Keratinocyte (primary cell): ENCODE results near the gene OLIG3. TPM values are rescaled to one million over a fixed set of nuclear protein-coding genes. Genes with fewer than 3 reads are reported as not detected.

Experiments
- DNase-seq: peaks from one replicate; pipeline ENCODE4 v3.0.0-alpha.2; 2011; ENCODE audit warnings: low read depth, missing footprints, low spot score
- FAIRE-seq: peaks from 2 replicates; lab custom pipeline; 2011; peaks lifted over from hg19 to GRCh38; lab: Jason Lieb, UNC
- H2AFZ ChIP-seq: 2 replicates; pipeline ENCODE4 v1.6.0; 2012; ENCODE audit warnings: low read length, control low read depth, inconsistent platforms; ENCODE audit not compliant: control insufficient read depth
- H3K27ac ChIP-seq: 2 replicates; pipeline ENCODE4 v1.5.1; 2011; ENCODE audit warnings: low read length; ENCODE audit not compliant: control insufficient read depth, insufficient read depth
- H3K27me3 ChIP-seq: 3 replicates; pipeline ENCODE4 v1.6.0; 2011; ENCODE audit warnings: low read length; ENCODE audit not compliant: control insufficient read depth, insufficient read depth; ENCODE audit errors: extremely low read depth
- H3K36me3 ChIP-seq, 2 experiments: 2 replicates in 1 of 2; 3 replicates in 1 of 2; pipeline ENCODE4 v1.5.1; 2011; ENCODE audit warnings: low read length in 2 of 2, mild to moderate bottlenecking in 1 of 2; ENCODE audit not compliant: control insufficient read depth in 2 of 2, insufficient read depth in 2 of 2; ENCODE audit errors: extremely low read depth in 1 of 2
- H3K4me1 ChIP-seq: 3 replicates; pipeline ENCODE4 v1.5.1; 2011; ENCODE audit warnings: low read length; ENCODE audit not compliant: control insufficient read depth, insufficient read depth; ENCODE audit errors: extremely low read depth
- H3K4me2 ChIP-seq: 3 replicates; pipeline ENCODE4 v1.6.0; 2011; ENCODE audit warnings: low read depth, low read length; ENCODE audit not compliant: control insufficient read depth, insufficient read depth; ENCODE audit errors: extremely low read depth
- H3K4me3 ChIP-seq, 3 experiments: fragments of 200-600 bp in 1 of 3; sonication (generic) in 1 of 3; 2 replicates in 2 of 3; 3 replicates in 1 of 3; pipeline ENCODE4 v1.5.1; 2011 to 2016; ENCODE audit warnings: low read length in 3 of 3, mild to moderate bottlenecking in 3 of 3, control low read depth in 2 of 3, inconsistent platforms in 1 of 3, low read depth in 1 of 3, mixed read lengths in 1 of 3, mixed run types in 1 of 3, moderate library complexity in 1 of 3; ENCODE audit not compliant: control insufficient read depth in 2 of 3, insufficient read depth in 2 of 3; ENCODE audit errors: extremely low read depth in 1 of 3
- H3K79me2 ChIP-seq: 2 replicates; pipeline ENCODE4 v1.6.0; 2012; ENCODE audit warnings: low read length; ENCODE audit not compliant: control insufficient read depth, insufficient read depth
- H3K9ac ChIP-seq: 3 replicates; pipeline ENCODE4 v1.6.0; 2011; ENCODE audit warnings: low read length; ENCODE audit not compliant: control insufficient read depth, insufficient read depth; ENCODE audit errors: extremely low read depth
- H3K9me1 ChIP-seq: 3 replicates; pipeline ENCODE4 v1.6.0; 2011; ENCODE audit warnings: low read length; ENCODE audit not compliant: control insufficient read depth, insufficient read depth; ENCODE audit errors: extremely low read depth
- H3K9me3 ChIP-seq: 2 replicates; pipeline ENCODE4 v1.5.1; 2012; ENCODE audit warnings: low read depth, low read length; ENCODE audit not compliant: control insufficient read depth
- H4K20me1 ChIP-seq: 3 replicates; pipeline ENCODE4 v1.6.0; 2011; ENCODE audit warnings: low read length; ENCODE audit not compliant: control insufficient read depth, insufficient read depth; ENCODE audit errors: extremely low read depth
- CTCF ChIP-seq, 3 experiments: IDR thresholded peaks in 1 of 3; conservative IDR thresholded peaks in 1 of 3; optimal IDR thresholded peaks in 1 of 3; 2 replicates in 2 of 3; 3 replicates in 1 of 3; pipeline versions ENCODE3 to v1.5.1; 2011; ENCODE audit warnings: low read length in 3 of 3, mild to moderate bottlenecking in 3 of 3, moderate library complexity in 2 of 3, control low read depth in 1 of 3, inconsistent platforms in 1 of 3; ENCODE audit not compliant: insufficient read depth in 2 of 3; ENCODE audit errors: extremely low read depth in 1 of 3
- EZH2 ChIP-seq: IDR thresholded peaks from one replicate; pipeline ENCODE4 v1.6.1; 2012; ENCODE audit warnings: inconsistent platforms, mild to moderate bottlenecking, low read length, moderate library complexity
- dilution Hi-C: fragments of 300-500 bp; cut with MboI; formaldehyde crosslinking; loops from one replicate; pipeline ENCODE4 v1.7.0; 2020; ENCODE audit warnings: low sequenced_read_pairs; ENCODE audit not compliant: extremely low pct_ligation_motif_present
- polyA plus RNA-seq, 5 experiments: library from polyadenylated mRNA; depleted of rRNA in 3 of 5; stranded (reverse) in 3 of 5; stranded (forward) in 1 of 5; unstranded in 1 of 5; fragments of >200 nt; gene quantifications; 1 replicate in 1 of 5; 2 replicates in 3 of 5; 3 replicates in 1 of 5; pipeline versions ENCODE4 v1.2.1 to v1.2.3, GENCODE V29; 2011 to 2012; ENCODE audit warnings: missing spikeins in 2 of 5, low read depth in 1 of 5, low replicate concordance in 1 of 5

The OLIG3 gene
- polyA plus RNA-seq, 1 donor (not counting 4 experiments of a cell fraction or from before 2014, with no cell fraction given), result not detected

- H4K20me1 ChIP-seq, result no peaks in the 10 kb centered on the region
- H3K27ac ChIP-seq, result no peak overlapping the region
- TF ChIP-seq CTCF (optimal IDR thresholded peaks at IDR 0.05 in 1 of 3, IDR thresholded peaks at IDR 0.05 in 1 of 3, conservative IDR thresholded peaks at IDR 0.05 in 1 of 3; ENCODE audit: extremely low read depth in 1 of 3, insufficient read depth in 2 of 3, low read length in 3 of 3), result no peak
- TF ChIP-seq EZH2, result no peak
- H3K9me1 ChIP-seq, result no peaks in the 10 kb centered on the region
- no peak overlapping the region for H3K4me2 ChIP-seq
- H2AFZ ChIP-seq, result no peak overlapping the region
- H3K79me2 ChIP-seq, result no peaks in the 10 kb centered on the region
- no peaks in the 10 kb centered on the region for H3K4me1 ChIP-seq
- DNase-seq (no peak), FAIRE-seq (no peak)
- H3K27me3 ChIP-seq, result peaks cover 76% of the 10 kb centered on the region
- H3K36me3 ChIP-seq, result no peaks in the 10 kb centered on the region
- no peak overlapping the region for H3K4me3 ChIP-seq
- no peak overlapping the region for H3K9ac ChIP-seq
- dilution Hi-C loops, result no loop called here
- H3K9me3 ChIP-seq, result no peaks in the 10 kb centered on the region
These were observed 6.4 kb downstream of the OLIG3 start for GRCh38 chr6:137487869-137488149.

DNA sequence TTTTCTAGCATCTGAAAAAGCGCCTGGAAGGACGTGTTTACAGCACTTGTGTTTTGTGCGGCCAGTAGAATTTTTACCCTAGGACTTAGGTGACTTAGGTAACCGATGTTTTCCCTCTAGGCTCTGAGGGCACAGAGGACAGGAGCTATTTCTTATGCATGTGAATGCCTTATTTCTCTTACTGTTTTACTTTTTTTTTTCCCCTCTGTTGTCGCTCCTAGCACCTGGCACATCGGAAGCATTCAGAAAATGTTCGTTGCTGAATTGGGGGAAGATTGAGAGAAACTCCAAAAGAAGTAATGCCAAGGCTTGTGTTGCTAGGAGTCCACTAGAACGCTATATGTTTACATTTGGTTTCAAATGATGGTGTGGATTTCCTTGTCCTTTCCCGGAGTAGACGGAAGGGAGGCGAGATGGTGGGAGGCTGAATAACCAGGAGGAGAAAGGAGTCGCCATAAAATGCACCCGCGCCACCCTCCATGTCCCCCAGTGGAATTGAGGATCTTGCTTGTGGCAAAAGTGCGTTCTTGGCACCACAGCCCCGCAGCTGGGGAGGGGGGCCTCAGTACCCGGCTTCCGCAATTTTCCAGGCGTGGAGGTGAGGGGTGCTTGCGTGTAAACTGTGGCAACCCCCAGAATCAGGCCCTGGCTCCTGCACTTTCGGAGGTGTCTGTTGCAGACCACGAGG, 6.9 kb downstream of the OLIG3 start:
- H3K36me3 ChIP-seq, result no peaks in the 10 kb centered on the region
- FAIRE-seq (no peak), DNase-seq (no peak)
- H3K9me1 ChIP-seq, result no peaks in the 10 kb centered on the region
- no peaks in the 10 kb centered on the region for H3K79me2 ChIP-seq
- no peaks in the 10 kb centered on the region for H3K4me1 ChIP-seq
- no peaks in the 10 kb centered on the region for H4K20me1 ChIP-seq
- H3K4me3 ChIP-seq, result no peak overlapping the region
- peaks cover 72% of the 10 kb centered on the region for H3K27me3 ChIP-seq
- no peak overlapping the region for H3K9ac ChIP-seq
- no peaks in the 10 kb centered on the region for H3K9me3 ChIP-seq
- no peak overlapping the region for H2AFZ ChIP-seq
- H3K4me2 ChIP-seq, result no peak overlapping the region
- H3K27ac ChIP-seq, result no peak overlapping the region
- no peak for TF ChIP-seq CTCF (optimal IDR thresholded peaks at IDR 0.05 in 1 of 3, IDR thresholded peaks at IDR 0.05 in 1 of 3, conservative IDR thresholded peaks at IDR 0.05 in 1 of 3; ENCODE audit: extremely low read depth in 1 of 3, insufficient read depth in 2 of 3, low read length in 3 of 3)
- TF ChIP-seq EZH2, result peak; percentile 43
- dilution Hi-C loops, result no loop called here
